HL-60 (cell line): ENCODE measurements around the gene GLMP.

Experiments used
- DNase-seq, 2 experiments: peaks; one replicate each; pipeline ENCODE4 v3.0.0-alpha.2; 2010 to 2020; ENCODE audit warnings: low read depth in 1 of 2, low spot score in 1 of 2
- H3K27ac ChIP-seq: fragments of 250-450 bp; sonication (Bioruptor Pico); replicated peaks from 2 replicates; pipeline ENCODE4 v1.5.1; 2020; ENCODE audit warnings: mild to moderate bottlenecking, moderate library complexity
- H3K27me3 ChIP-seq: fragments of 250-450 bp; sonication (Bioruptor Pico); 2 replicates; pipeline ENCODE4 v1.5.1; 2021; ENCODE audit warnings: mild to moderate bottlenecking, moderate library complexity; ENCODE audit not compliant: insufficient read depth, poor library complexity, severe bottlenecking
- H3K4me3 ChIP-seq: replicated peaks from 2 replicates; pipeline ENCODE4 v1.5.1; 2011; ENCODE audit warnings: mild to moderate bottlenecking, control low read depth, low read length; ENCODE audit not compliant: insufficient read depth
- CTCF ChIP-seq: IDR thresholded peaks from one replicate; pipeline ENCODE4 v1.5.1; 2011; ENCODE audit warnings: low read length, control low read depth, inconsistent platforms; ENCODE audit not compliant: insufficient read depth
- GABPA ChIP-seq: IDR thresholded peaks from 2 replicates; pipeline ENCODE4 v1.6.1; 2012; ENCODE audit warnings: low read depth
- POLR2AphosphoS5 ChIP-seq: IDR thresholded peaks from 2 replicates; pipeline ENCODE4 v1.6.1; 2012; ENCODE audit warnings: low read depth
- REST ChIP-seq: IDR thresholded peaks from 2 replicates; pipeline ENCODE4 v1.6.1; 2012; ENCODE audit warnings: low read depth; ENCODE audit not compliant: insufficient replicate concordance
- SPI1 ChIP-seq: IDR thresholded peaks from 2 replicates; pipeline ENCODE4 v1.6.1; 2012; ENCODE audit warnings: low read depth, mild to moderate bottlenecking, borderline replicate concordance

The GLMP gene

GRCh38 chr1:156310962-156311361, 15.5 kb upstream of the GLMP start:
- no peak overlapping the region for H3K4me3 ChIP-seq
- H3K27me3 ChIP-seq = no peaks in the 10 kb centered on the region
- H3K27ac ChIP-seq = peak overlapping the region; percentile 27; the same call in 1 of the 2 replicates
- DNase-seq = peak; percentile 37 to 89
- TF ChIP-seq REST (no peak), POLR2AphosphoS5 (no peak), SPI1 (no peak), GABPA (no peak), CTCF (no peak)

- no peak for TF ChIP-seq CTCF
- no peak for TF ChIP-seq SPI1
- TF ChIP-seq REST = no peak
- TF ChIP-seq GABPA = no peak
- no peak for TF ChIP-seq POLR2AphosphoS5
- H3K27me3 ChIP-seq = no peaks in the 10 kb centered on the region
- H3K4me3 ChIP-seq = no peak overlapping the region
- no peak overlapping the region for H3K27ac ChIP-seq
- no peak for DNase-seq
Observed at GRCh38 chr1:156308078-156308477, 12.6 kb upstream of the GLMP start.

- Histone ChIP-seq H3K4me3 (no peak overlapping the region), H3K27ac (no peak overlapping the region), H3K27me3 (no peaks in the 10 kb centered on the region)
- TF ChIP-seq POLR2AphosphoS5 (no peak; the same call in 1 of the 2 replicates), GABPA (no peak), CTCF (no peak), REST (no peak), SPI1 (no peak)
- DNase-seq = no peak
Observed at GRCh38 chr1:156305215-156305614, 9.7 kb upstream of the GLMP start.
